ENCODE measurements around the gene ELK3. TPM values are rescaled to one million over a fixed set of nuclear protein-coding genes. Genes with fewer than 3 reads are reported as not detected.

The ELK3 gene
- total RNA-seq, 3 donors from 2014 or later, result 13.9 to 28.5 (median 16.5) TPM

- Histone ChIP-seq H3K4me1 (no peaks in the 10 kb centered on the region), H3K9me3 (no peaks in the 10 kb centered on the region), H3K27me3 (no peaks in the 10 kb centered on the region), H3K4me3 (no peak overlapping the region), H3K36me3 (no peaks in the 10 kb centered on the region), H3K27ac (peak overlapping the region; percentile 44 to 84)
- no peak for DNase-seq (ENCODE audit: low spot score in 2 of 2)
- intact Hi-C loops (cut with DNase I; ENCODE audit: low total_unique reads), result no loop called here
- TF ChIP-seq POLR2AphosphoS5 (IDR thresholded peaks at IDR 0.05), result no peak
- TF ChIP-seq, protein P1, sequence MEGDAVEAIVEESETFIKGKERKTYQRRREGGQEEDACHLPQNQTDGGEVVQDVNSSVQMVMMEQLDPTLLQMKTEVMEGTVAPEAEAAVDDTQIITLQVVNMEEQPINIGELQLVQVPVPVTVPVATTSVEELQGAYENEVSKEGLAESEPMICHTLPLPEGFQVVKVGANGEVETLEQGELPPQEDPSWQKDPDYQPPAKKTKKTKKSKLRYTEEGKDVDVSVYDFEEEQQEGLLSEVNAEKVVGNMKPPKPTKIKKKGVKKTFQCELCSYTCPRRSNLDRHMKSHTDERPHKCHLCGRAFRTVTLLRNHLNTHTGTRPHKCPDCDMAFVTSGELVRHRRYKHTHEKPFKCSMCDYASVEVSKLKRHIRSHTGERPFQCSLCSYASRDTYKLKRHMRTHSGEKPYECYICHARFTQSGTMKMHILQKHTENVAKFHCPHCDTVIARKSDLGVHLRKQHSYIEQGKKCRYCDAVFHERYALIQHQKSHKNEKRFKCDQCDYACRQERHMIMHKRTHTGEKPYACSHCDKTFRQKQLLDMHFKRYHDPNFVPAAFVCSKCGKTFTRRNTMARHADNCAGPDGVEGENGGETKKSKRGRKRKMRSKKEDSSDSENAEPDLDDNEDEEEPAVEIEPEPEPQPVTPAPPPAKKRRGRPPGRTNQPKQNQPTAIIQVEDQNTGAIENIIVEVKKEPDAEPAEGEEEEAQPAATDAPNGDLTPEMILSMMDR (IDR thresholded peaks at IDR 0.05), result no peak
- no peak for TF ChIP-seq POLR2A (IDR thresholded peaks at IDR 0.05)
Observed at GRCh38 chr12:96255077-96255476, 60.9 kb downstream of the ELK3 start.

DNA sequence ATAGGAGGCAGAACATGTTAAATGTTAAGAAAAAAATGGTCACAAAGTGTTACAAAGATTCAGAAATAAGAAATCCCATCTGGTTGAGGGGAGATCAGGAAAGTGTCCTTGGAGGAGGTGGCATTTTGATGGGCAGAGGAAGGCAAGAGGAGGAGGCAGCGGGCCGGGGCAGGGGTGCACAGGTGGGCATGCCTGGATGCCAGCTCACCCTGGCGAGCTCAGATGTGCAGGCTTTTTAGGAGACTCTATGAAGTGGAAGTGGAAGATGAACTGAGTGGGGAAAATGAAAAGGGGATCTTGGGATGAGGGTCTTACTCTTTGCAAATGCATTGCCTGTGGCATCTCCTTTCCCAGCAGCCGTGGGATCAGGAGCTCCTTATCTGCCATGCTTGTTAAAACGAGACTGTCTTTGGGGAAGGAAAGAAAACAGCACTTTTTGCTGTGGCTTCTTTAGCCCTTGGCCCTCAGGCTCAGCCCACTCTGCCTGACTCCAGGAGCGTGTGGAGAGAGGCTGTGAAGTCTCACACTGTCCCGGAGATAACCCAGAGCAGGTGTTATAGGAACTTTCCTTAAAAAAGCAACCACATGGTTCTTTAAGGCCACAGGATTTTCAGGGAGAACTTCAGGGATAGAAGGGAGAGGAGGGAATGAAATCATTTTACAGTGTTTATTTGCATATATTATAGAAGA is 62.6 kb downstream of the ELK3 start:
- intact Hi-C loops (cut with DNase I; ENCODE audit: low total_unique reads), result no loop called here
- H3K27me3 ChIP-seq, result no peaks in the 10 kb centered on the region
- TF ChIP-seq POLR2A (IDR thresholded peaks at IDR 0.05) (no peak), POLR2AphosphoS5 (IDR thresholded peaks at IDR 0.05) (no peak)
- TF ChIP-seq, protein P1 (IDR thresholded peaks at IDR 0.05), result no peak
- no peak for DNase-seq (ENCODE audit: low spot score in 2 of 2)
- peak overlapping the region; percentile 18 to 29 for H3K27ac ChIP-seq
- H3K36me3 ChIP-seq, result no peaks in the 10 kb centered on the region
- no peaks in the 10 kb centered on the region for H3K9me3 ChIP-seq
- H3K4me3 ChIP-seq, result no peak overlapping the region
- H3K4me1 ChIP-seq, result no peaks in the 10 kb centered on the region

DNA sequence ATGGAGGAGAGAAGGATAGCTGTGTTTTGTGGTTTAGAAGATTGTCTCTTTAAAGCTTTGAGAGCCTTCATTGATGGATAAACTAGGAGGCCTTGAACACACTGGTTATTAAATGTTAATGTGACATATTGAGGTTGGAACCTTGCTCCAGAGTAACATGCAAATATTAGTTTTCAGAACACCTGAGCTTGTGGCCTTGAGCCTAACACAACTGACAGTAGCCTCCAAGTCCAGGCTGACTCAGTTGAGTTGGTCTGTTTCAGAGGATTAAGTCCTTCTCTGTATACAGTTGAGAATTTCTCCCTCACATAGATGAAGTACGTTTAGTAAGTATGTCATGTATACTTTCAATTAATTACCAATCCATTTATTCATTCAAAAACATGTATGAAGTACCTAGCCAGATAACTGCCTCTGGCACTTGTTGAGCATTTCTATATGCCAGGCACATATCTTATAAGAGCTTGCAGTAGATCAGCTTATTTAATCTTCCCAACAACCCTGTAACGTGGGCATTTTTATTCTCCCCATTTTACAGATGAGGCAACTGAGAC is 63.5 kb downstream of the ELK3 start:
- no peaks in the 10 kb centered on the region for H3K9me3 ChIP-seq
- H3K27me3 ChIP-seq, result no peaks in the 10 kb centered on the region
- H3K4me1 ChIP-seq, result no peaks in the 10 kb centered on the region
- TF ChIP-seq, protein P1 (IDR thresholded peaks at IDR 0.05), result no peak
- no peak for TF ChIP-seq POLR2AphosphoS5 (IDR thresholded peaks at IDR 0.05)
- TF ChIP-seq POLR2A (IDR thresholded peaks at IDR 0.05), result no peak
- no peak for DNase-seq (ENCODE audit: low spot score in 2 of 2)
- intact Hi-C loops (cut with DNase I; ENCODE audit: low total_unique reads), result no loop called here
- peak overlapping the region; percentile 12 to 71 for H3K27ac ChIP-seq
- H3K36me3 ChIP-seq, result no peaks in the 10 kb centered on the region
- H3K4me3 ChIP-seq, result no peak overlapping the region

- Histone ChIP-seq H3K27ac (peak overlapping the region; percentile 12 to 71), H3K4me1 (no peaks in the 10 kb centered on the region), H3K9me3 (no peaks in the 10 kb centered on the region), H3K4me3 (no peak overlapping the region), H3K36me3 (no peaks in the 10 kb centered on the region), H3K27me3 (no peaks in the 10 kb centered on the region)
- DNase-seq (ENCODE audit: low spot score in 2 of 2), result no peak
- TF ChIP-seq, protein P1 (IDR thresholded peaks at IDR 0.05), result no peak
- no peak for TF ChIP-seq POLR2AphosphoS5 (IDR thresholded peaks at IDR 0.05)
- TF ChIP-seq POLR2A (IDR thresholded peaks at IDR 0.05), result no peak
- intact Hi-C loops (cut with DNase I; ENCODE audit: low total_unique reads), result no loop called here
Observed at GRCh38 chr12:96258104-96258961, 64.2 kb downstream of the ELK3 start.

GRCh38 chr12:96260231-96260630 is 66.1 kb downstream of the ELK3 start:
- H3K4me1 ChIP-seq, result no peaks in the 10 kb centered on the region
- DNase-seq (ENCODE audit: low spot score in 2 of 2), result no peak
- intact Hi-C loops (cut with DNase I; ENCODE audit: low total_unique reads), result no loop called here
- H3K4me3 ChIP-seq, result no peak overlapping the region
- H3K27me3 ChIP-seq, result no peaks in the 10 kb centered on the region
- no peaks in the 10 kb centered on the region for H3K9me3 ChIP-seq
- H3K36me3 ChIP-seq, result no peaks in the 10 kb centered on the region
- H3K27ac ChIP-seq, result peak overlapping the region in 1 of 2 donors; percentile 27
- TF ChIP-seq POLR2A (IDR thresholded peaks at IDR 0.05), result no peak
- TF ChIP-seq POLR2AphosphoS5 (IDR thresholded peaks at IDR 0.05), result no peak
- TF ChIP-seq, protein P1 (IDR thresholded peaks at IDR 0.05), result no peak
